NCI-H524 (cell line): Measurements from ENCODE around the gene IL1RAPL2.
"Not testable (repeated sequence)": the region's sequence is repeated elsewhere in the genome, so short reads cannot be mapped to it uniquely, and the experiment has no call there.

Experiments used
- DNase-seq, 2 experiments: peaks; one replicate each; lab custom pipeline; 2025; lab: John Stamatoyannopoulos, UW

IL1RAPL2 gene

GRCh38 chrX:104854790-104855340 is 288.9 kb downstream of the IL1RAPL2 start:
- no peak for DNase-seq

- peak in 1 of 2 experiments; percentile 30 for DNase-seq
These were observed 297.5 kb downstream of the IL1RAPL2 start for GRCh38 chrX:104863466-104863865.

GRCh38 chrX:104864296-104864695 is 298.3 kb downstream of the IL1RAPL2 start:
- DNase-seq = no peak

GRCh38 chrX:104877504-104877903 is 311.5 kb downstream of the IL1RAPL2 start:
- no peak for DNase-seq

GRCh38 chrX:104902070-104902469 is 336.1 kb downstream of the IL1RAPL2 start:
- no peak for DNase-seq

- peak in 1 of 2 experiments; percentile 14 for DNase-seq
These were observed 343.7 kb downstream of the IL1RAPL2 start for GRCh38 chrX:104909694-104910093.

GRCh38 chrX:104913348-104913747 is 347.3 kb downstream of the IL1RAPL2 start:
- DNase-seq = peak in 1 of 2 experiments; percentile 58

GRCh38 chrX:104914686-104915085 is 348.7 kb downstream of the IL1RAPL2 start:
- DNase-seq = not testable (repeated sequence)

- no peak for DNase-seq
These were observed 352.1 kb downstream of the IL1RAPL2 start for GRCh38 chrX:104918122-104918521.

GRCh38 chrX:104921584-104922205 is 355.7 kb downstream of the IL1RAPL2 start:
- peak in 1 of 2 experiments; percentile 33 for DNase-seq

GRCh38 chrX:104922206-104922621 is 356.2 kb downstream of the IL1RAPL2 start:
- peak; percentile 63 to 82 for DNase-seq

- no peak for DNase-seq
These were observed 363.3 kb downstream of the IL1RAPL2 start for GRCh38 chrX:104929324-104929723.

GRCh38 chrX:104935581-104935980 is 369.6 kb downstream of the IL1RAPL2 start:
- DNase-seq = no peak

- DNase-seq = no peak
These were observed 387.3 kb downstream of the IL1RAPL2 start for GRCh38 chrX:104953251-104953650.

GRCh38 chrX:104961926-104962325 is 395.9 kb downstream of the IL1RAPL2 start:
- no peak for DNase-seq

- no peak for DNase-seq
These were observed 402.2 kb downstream of the IL1RAPL2 start for GRCh38 chrX:104968241-104968640.

- DNase-seq = peak; percentile 63 to 78
These were observed 406.7 kb downstream of the IL1RAPL2 start for GRCh38 chrX:104972737-104973136.

GRCh38 chrX:104987063-104987462 is 421.1 kb downstream of the IL1RAPL2 start:
- no peak for DNase-seq

GRCh38 chrX:104988038-104988437 is 422.0 kb downstream of the IL1RAPL2 start:
- DNase-seq = no peak

GRCh38 chrX:104995546-104995945 is 429.5 kb downstream of the IL1RAPL2 start:
- DNase-seq = peak in 1 of 2 experiments; percentile 38

- DNase-seq = peak in 1 of 2 experiments; percentile 18
These were observed 440.1 kb downstream of the IL1RAPL2 start for GRCh38 chrX:105006103-105006502.

GRCh38 chrX:105006996-105007395 is 441.0 kb downstream of the IL1RAPL2 start:
- DNase-seq = no peak

GRCh38 chrX:105013719-105014118 is 447.7 kb downstream of the IL1RAPL2 start:
- DNase-seq = no peak

GRCh38 chrX:105017641-105018040 is 451.6 kb downstream of the IL1RAPL2 start:
- DNase-seq = no peak
